A673 (cell line): ENCODE data around the gene UXS1. TPM values are rescaled to one million over a fixed set of nuclear protein-coding genes. Genes with fewer than 3 reads are reported as not detected.

Source experiments
- BruUV-seq: library from RNA; stranded (reverse); fragments of 400-500 nt; replicated peaks from 2 replicates; lab custom pipeline; 2021; lab: Mats Ljungman, UMichigan
- CTCF ChIA-PET: fragments of 300-600 bp; sonication (Branson Sonifier 250); formaldehyde crosslinking; loops from one replicate; lab custom pipeline; 2022; ENCODE audit warnings: antibody characterized with exemption; lab: Charles Lee
- POLR2A ChIA-PET: fragments of 300-600 bp; sonication (Branson Sonifier 250); formaldehyde crosslinking; loops from one replicate; lab custom pipeline; 2022; ENCODE audit warnings: antibody characterized with exemption; ENCODE audit not compliant: low non-redundant PET; lab: Charles Lee
- DNase-seq: peaks from one replicate; pipeline ENCODE4 v3.0.0-alpha.2; 2015; ENCODE audit warnings: low spot score
- H3K27ac ChIP-seq: fragments of 200-600 bp; sonication (generic); 2 replicates; pipeline ENCODE4 v1.5.1; 2016; ENCODE audit warnings: mixed run types, low read depth, mild to moderate bottlenecking, mixed read lengths, antibody characterized with exemption, low read length; ENCODE audit not compliant: poor library complexity, severe bottlenecking
- H3K27me3 ChIP-seq: fragments of 200-600 bp; sonication (generic); replicated peaks from 2 replicates; pipeline ENCODE4 v1.6.1; 2017; ENCODE audit warnings: mixed run types, low read depth, mild to moderate bottlenecking, mixed read lengths, antibody characterized with exemption, low read length; ENCODE audit not compliant: insufficient read depth, poor library complexity
- H3K36me3 ChIP-seq: fragments of 200-600 bp; sonication (generic); 2 replicates; pipeline ENCODE4 v1.6.1; 2016; ENCODE audit warnings: mixed run types, mild to moderate bottlenecking, mixed read lengths, antibody characterized with exemption, low read length; ENCODE audit not compliant: insufficient read depth, poor library complexity, severe bottlenecking
- H3K4me1 ChIP-seq: fragments of 200-600 bp; sonication (generic); 2 replicates; pipeline ENCODE4 v1.6.1; 2017; ENCODE audit warnings: mixed run types, mild to moderate bottlenecking, mixed read lengths, antibody characterized with exemption, low read length; ENCODE audit not compliant: insufficient read depth, poor library complexity, severe bottlenecking
- H3K4me3 ChIP-seq: fragments of 200-600 bp; sonication (generic); 2 replicates; pipeline ENCODE4 v1.5.1; 2016; ENCODE audit warnings: low read depth, mixed run types, mild to moderate bottlenecking, mixed read lengths, low read length; ENCODE audit not compliant: poor library complexity, severe bottlenecking
- H3K9me3 ChIP-seq: fragments of 200-600 bp; sonication (generic); 2 replicates; pipeline ENCODE4 v1.6.1; 2016; ENCODE audit warnings: mixed run types, low read depth, mild to moderate bottlenecking, mixed read lengths, antibody characterized with exemption, low read length; ENCODE audit not compliant: poor library complexity, severe bottlenecking
- CTCF ChIP-seq: fragments of 300-800, 200-600 bp; sonication (generic); conservative IDR thresholded peaks from 2 replicates; pipeline ENCODE4 v1.5.1; 2017; ENCODE audit warnings: low read depth, mild to moderate bottlenecking, antibody characterized with exemption, low read length, moderate library complexity, mixed read lengths
- EZH2 ChIP-seq: fragments of 200-600 bp; sonication (generic); IDR thresholded peaks from 2 replicates; pipeline ENCODE4 v1.6.1; 2017; ENCODE audit warnings: borderline replicate concordance, low read depth, mild to moderate bottlenecking, mixed read lengths, antibody characterized with exemption, low read length; ENCODE audit not compliant: poor library complexity, severe bottlenecking
- intact Hi-C: fragments of 100-400 bp; cut with micrococcal nuclease; formaldehyde crosslinking; loops from one replicate; pipeline ENCODE4 v1.10.0; 2022; ENCODE audit not compliant: unreplicated experiment
- total RNA-seq: library from RNA; stranded (reverse); gene quantifications from 2 replicates; pipeline ENCODE4 v1.2.3, GENCODE V29; 2021

UXS1 gene
- total RNA-seq, 1 experiment from 2014 or later: 48.6 TPM

GRCh38 chr2:106195981-106196380 is 1.9 kb upstream of the UXS1 start:
- Histone ChIP-seq H3K27ac (no peak overlapping the region), H3K9me3 (no peaks in the 10 kb centered on the region), H3K27me3 (no peaks in the 10 kb centered on the region), H3K4me3 (no peak overlapping the region), H3K36me3 (no peaks in the 10 kb centered on the region), H3K4me1 (no peaks in the 10 kb centered on the region)
- ChIA-PET POLR2A (no interaction called here), CTCF (no interaction called here)
- intact Hi-C loops: no loop called here
- no TSS peak for BruUV-seq
- no peak for DNase-seq
- TF ChIP-seq EZH2 (no peak), CTCF (no peak)

DNA sequence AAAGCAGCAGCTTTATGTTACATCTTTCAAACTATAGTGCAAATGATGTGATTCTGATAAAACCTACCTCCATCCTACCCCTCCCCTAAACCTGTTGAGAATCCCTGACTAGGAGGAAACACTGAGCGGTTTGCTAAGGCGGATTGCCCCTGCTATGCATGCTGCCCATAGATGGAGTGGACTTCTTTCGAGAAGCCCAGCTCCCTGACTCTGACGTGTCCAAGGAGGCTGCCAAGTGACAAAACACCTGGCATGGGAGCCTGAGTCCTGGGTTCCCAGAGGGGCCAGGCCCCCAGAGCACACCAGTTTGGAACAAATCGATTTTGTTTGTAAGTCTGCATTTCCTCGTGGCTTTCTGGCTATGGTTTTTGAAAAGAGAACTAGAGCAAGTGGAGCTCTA is 1.4 kb upstream of the UXS1 start:
- CTCF ChIA-PET: no interaction called here

GRCh38 chr2:106193690-106193976 is 468 bp downstream of the UXS1 start:
- intact Hi-C loops: no loop called here
- ChIA-PET CTCF (no interaction called here), POLR2A (interaction anchor here (0.6 kb wide), 1 partner anchor 102 kb away, joined by 5 read pairs; no protein-coding TSS in a partner anchor)
- BruUV-seq: no TSS peak
- H3K4me3 ChIP-seq: peak overlapping the region; percentile 96
- no peaks in the 10 kb centered on the region for H3K9me3 ChIP-seq
- no peak for DNase-seq
- H3K36me3 ChIP-seq: no peaks in the 10 kb centered on the region
- H3K27me3 ChIP-seq: no peaks in the 10 kb centered on the region
- TF ChIP-seq CTCF: no peak
- TF ChIP-seq EZH2: no peak
- H3K4me1 ChIP-seq: no peaks in the 10 kb centered on the region
- peak overlapping the region; percentile 85 for H3K27ac ChIP-seq

More for the DNA sequence above, 1.4 kb upstream of the UXS1 start:
- Histone ChIP-seq H3K27me3 (no peaks in the 10 kb centered on the region), H3K4me1 (no peaks in the 10 kb centered on the region), H3K4me3 (no peak overlapping the region), H3K9me3 (no peaks in the 10 kb centered on the region), H3K27ac (no peak overlapping the region), H3K36me3 (no peaks in the 10 kb centered on the region)
- BruUV-seq: no TSS peak
- no peak for DNase-seq
- POLR2A ChIA-PET: no interaction called here
- TF ChIP-seq CTCF: no peak
- intact Hi-C loops: no loop called here
